Right cardiac atrium (tissue), 5 donors: ENCODE data around the gene MYBBP1A. TPM values are rescaled to one million over a fixed set of nuclear protein-coding genes. Genes with fewer than 3 reads are reported as not detected.
A peak's percentile ranks its signal among the peaks of the same experiment; 100 is the strongest.

Experiments
- ATAC-seq, 2 donors: fragments of 200-7000 bp; cut with Tn5 transposase; one replicate each; pipeline versions ENCODE4 v1.8.0 to v1.9.1; 2020; ENCODE audit warnings: moderate library complexity in 2 of 2, mild to moderate bottlenecking in 1 of 2
- DNase-seq, 3 donors: peaks; one replicate each; pipeline ENCODE4 v3.0.0-alpha.2; 2020
- H3K27ac ChIP-seq: one replicate; pipeline ENCODE4 v1.5.1; 2013; ENCODE audit warnings: mild to moderate bottlenecking, low read length, control low read depth, moderate library complexity
- H3K27me3 ChIP-seq: one replicate; pipeline ENCODE4 v1.6.1; 2013; ENCODE audit not compliant: control insufficient read depth, insufficient read depth
- H3K4me1 ChIP-seq: one replicate; pipeline ENCODE4 v1.6.1; 2013; ENCODE audit warnings: low read length; ENCODE audit not compliant: control insufficient read depth, insufficient read depth
- H3K4me3 ChIP-seq: one replicate; pipeline ENCODE4 v1.5.1; 2013; ENCODE audit warnings: low read length, control low read depth
- H3K9me3 ChIP-seq: one replicate; pipeline ENCODE4 v1.6.1; 2013; ENCODE audit warnings: low read length; ENCODE audit not compliant: control insufficient read depth
- WGBS: extraction: QIAGEN DNeasy Blood & Tissue Kit; methylation state at CpG from one replicate; pipeline ENCODE4 v1.1.7; 2013; 5-methylcytosine and 5-hydroxymethylcytosine counted together
- intact Hi-C, 4 donors: fragments of 100-400 bp; cut with DNase I; formaldehyde crosslinking; loops; one replicate each; pipeline versions ENCODE4 v1.11.0 to v1.14.0; 2022 to 2023
- polyA plus RNA-seq: library from polyadenylated mRNA; stranded (reverse); fragments of 200-250 nt; gene quantifications from one replicate; pipeline ENCODE4 v1.2.3, GENCODE V29; 2013
- total RNA-seq, 4 donors: library from RNA; stranded (reverse); fragmentation: NEBNext Ultra II Directional; extraction: Animal tissue kit (Norgen Biotek cat#: 25700); gene quantifications; one replicate each; pipeline ENCODE4 v1.2.1, GENCODE V29; 2021
- donor health status: healthy with polysubstance abuse.
- donor health status: DM: no; HTN: yes; CAD: no.
- donor health status: DM: no; HTN: no; CAD: no.
- donor health status: DM: no; HTN: yes; CAD: no; lungs with severe emphysema.
- donor health status: DM: yes; HTN: yes; CAD: no.

The MYBBP1A gene
- total and polyA plus RNA-seq, 5 donors = 15.9 to 28.5 (median 22.1) TPM

DNA sequence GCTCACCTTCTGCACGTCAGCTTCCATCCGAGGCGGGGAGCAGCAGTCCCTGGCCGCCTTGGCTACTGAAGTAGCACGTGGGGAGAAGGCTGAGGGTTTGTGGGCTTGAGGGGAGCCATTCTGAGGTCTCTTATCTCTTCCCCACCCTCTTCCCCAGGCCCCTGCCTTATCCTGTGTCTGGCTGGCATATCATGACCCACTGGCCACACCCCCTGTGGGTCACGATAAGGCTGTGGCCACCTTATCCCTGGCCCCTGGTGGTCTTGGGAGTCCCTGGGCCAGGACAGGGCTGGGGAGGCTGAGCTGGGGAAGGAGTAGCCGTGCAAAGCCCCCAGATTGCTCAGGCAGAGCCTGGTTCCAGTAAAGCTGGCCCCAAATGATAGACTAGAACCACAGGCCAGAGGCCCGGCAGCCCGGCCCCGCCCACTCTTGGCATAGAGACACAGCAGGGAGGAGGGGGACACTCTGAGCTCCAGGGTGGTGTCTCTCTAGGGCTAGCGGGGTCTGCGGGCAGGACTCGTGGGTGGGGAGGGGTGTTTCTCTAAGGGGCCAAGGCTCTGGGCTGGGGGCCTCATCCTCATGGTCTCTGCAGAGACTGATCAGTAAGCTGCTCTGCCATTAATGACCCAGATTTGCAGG is 48.9 kb downstream of the MYBBP1A start:
- no peak overlapping the region for H3K27ac ChIP-seq
- DNase-seq = peak; percentile 59 to 78 (median 77)
- H3K4me3 ChIP-seq = no peak overlapping the region
- H3K9me3 ChIP-seq = no peaks in the 10 kb centered on the region
- 55% methylated on average over 13 of the region's 13 CpGs for WGBS
- intact Hi-C loops = no loop called here
- ATAC-seq = peak in 1 of 2 donors; percentile 27
- no peaks in the 10 kb centered on the region for H3K27me3 ChIP-seq
- peaks cover 3% of the 10 kb centered on the region for H3K4me1 ChIP-seq

DNA sequence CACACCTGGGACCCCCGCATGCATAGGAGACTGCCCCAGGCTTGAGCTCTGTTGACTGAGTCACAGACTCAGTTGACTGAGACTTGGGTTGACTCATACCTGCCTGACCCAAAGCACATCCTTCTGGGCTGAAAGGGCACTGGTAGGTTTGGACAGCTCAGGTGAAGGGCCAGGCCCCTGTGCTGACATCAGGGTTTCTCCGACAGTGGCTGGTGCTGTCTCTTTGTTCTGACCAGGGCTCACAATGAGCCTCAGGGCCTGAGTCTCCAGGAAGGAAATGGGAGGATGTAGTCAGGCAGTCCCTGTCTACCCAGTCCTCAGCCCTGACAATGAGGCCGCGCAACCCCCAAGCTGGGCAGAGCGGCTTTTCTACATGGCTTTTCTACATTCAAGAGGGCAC is 50.0 kb downstream of the MYBBP1A start:
- ATAC-seq = no peak
- intact Hi-C loops = no loop called here
- H3K4me1 ChIP-seq = peaks cover 3% of the 10 kb centered on the region
- peak overlapping the region; percentile 7 for H3K27ac ChIP-seq
- H3K9me3 ChIP-seq = no peaks in the 10 kb centered on the region
- H3K4me3 ChIP-seq = no peak overlapping the region
- DNase-seq = peak in 1 of 3 donors; percentile 41
- 80% methylated on average over 5 of the region's 5 CpGs for WGBS
- no peaks in the 10 kb centered on the region for H3K27me3 ChIP-seq

DNA sequence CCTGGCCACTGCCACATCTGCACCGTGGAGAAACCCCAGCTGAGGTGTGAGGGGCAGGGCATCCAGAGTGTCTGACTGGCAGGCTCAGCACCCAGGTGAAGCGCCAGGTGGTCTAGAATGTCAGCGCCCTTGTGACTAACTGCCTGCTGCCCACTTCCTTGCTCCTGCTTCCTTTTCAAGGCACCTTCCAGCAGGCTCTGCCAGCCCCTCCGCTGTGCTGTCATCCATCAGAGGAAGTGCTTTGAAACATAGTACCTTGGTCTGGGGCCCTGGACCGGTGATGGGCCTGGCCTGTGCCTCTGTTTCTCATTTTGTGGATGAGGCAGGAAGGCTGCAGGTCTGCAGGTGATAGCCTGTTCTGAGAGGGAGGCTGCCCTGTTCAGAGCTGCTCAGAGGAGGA is 51.0 kb downstream of the MYBBP1A start:
- 75% methylated on average over 5 of the region's 5 CpGs for WGBS
- DNase-seq (peak in 1 of 3 donors; percentile 26), ATAC-seq (no peak)
- Histone ChIP-seq H3K27me3 (no peaks in the 10 kb centered on the region), H3K4me1 (no peaks in the 10 kb centered on the region), H3K27ac (peak overlapping the region; percentile 9), H3K9me3 (no peaks in the 10 kb centered on the region), H3K4me3 (no peak overlapping the region)
- intact Hi-C loops = no loop called here

DNA sequence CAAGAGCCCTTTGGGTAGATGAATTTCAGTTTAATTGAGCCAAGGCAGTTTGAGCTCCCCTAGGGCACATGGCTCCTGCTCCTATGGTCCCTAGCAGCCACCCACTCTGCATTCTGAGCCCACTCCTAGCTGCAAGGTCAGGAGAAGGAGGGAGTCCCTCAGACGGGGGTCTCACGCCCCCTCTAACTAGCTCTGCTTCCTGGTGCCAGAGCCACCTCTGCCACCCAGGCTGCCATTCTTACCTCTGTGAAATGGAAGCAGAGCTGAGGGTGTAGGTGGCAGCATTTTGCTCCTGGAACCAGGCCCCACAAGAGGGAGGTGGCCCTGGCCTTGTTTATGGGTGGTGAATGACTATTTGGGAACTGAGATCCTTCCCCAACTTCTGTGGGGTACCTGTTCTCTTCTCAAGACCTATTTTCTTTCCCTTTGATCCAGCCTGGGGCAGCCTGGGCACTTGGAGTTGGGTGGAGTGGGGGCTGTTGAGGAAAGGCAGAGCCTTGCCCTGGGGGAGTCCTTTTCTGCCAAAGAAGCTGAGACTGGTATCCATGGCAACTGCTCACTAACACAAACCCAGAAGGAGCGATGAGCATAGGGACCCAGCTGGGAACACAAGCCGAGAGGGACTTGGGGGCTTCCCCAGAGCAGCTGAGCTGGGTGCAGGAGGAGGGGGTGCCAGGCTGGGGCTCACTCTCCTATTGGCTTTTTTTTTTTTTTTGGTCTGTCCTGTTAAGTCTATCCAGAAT is 51.7 kb downstream of the MYBBP1A start:
- no peaks in the 10 kb centered on the region for H3K27me3 ChIP-seq
- H3K4me1 ChIP-seq = no peaks in the 10 kb centered on the region
- no peak for ATAC-seq
- H3K27ac ChIP-seq = peak overlapping the region; percentile 14
- no peak overlapping the region for H3K4me3 ChIP-seq
- DNase-seq = peak in 1 of 3 donors; percentile 25
- intact Hi-C loops = no loop called here
- no peaks in the 10 kb centered on the region for H3K9me3 ChIP-seq
- 86% methylated on average over 4 of the region's 4 CpGs for WGBS

DNA sequence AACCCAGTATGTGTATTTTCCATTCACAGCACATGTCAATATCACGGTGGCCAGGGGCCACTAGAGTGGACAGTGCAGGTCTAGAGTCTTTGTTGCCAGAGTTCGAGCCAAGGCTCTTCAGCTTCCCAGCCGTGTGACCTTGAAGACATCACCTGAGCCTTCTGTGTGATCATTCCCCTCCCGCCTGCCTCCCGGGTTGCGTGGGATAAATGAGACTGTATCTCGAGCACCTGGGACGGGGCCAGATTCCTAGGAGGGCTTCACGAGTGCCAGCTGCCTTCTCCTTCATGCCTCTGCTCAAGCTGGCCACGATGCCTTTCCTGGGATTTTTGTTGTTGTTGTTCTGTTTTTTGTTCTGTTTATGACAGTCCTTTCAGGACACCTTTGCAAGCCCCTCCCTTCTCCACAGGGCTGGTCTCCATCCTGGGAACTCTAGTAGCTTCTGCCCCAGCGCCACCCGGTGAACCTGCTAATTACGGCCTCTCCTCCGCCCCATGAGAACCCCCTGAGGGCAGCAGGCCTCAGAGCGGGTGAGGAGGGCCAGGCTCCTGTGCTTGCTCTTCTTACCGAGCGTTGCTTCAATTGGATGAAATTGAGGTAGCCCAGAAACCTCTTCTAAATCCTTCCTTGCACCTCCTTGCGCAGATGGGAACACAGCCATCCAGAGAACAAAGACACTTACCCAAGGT is 52.6 kb downstream of the MYBBP1A start:
- Histone ChIP-seq H3K9me3 (no peaks in the 10 kb centered on the region), H3K27me3 (no peaks in the 10 kb centered on the region), H3K4me3 (no peak overlapping the region), H3K4me1 (no peaks in the 10 kb centered on the region), H3K27ac (no peak overlapping the region)
- ATAC-seq (no peak), DNase-seq (peak in 1 of 3 donors; percentile 1)
- intact Hi-C loops = no loop called here
- WGBS = 68% methylated on average over 18 of the region's 18 CpGs

DNA sequence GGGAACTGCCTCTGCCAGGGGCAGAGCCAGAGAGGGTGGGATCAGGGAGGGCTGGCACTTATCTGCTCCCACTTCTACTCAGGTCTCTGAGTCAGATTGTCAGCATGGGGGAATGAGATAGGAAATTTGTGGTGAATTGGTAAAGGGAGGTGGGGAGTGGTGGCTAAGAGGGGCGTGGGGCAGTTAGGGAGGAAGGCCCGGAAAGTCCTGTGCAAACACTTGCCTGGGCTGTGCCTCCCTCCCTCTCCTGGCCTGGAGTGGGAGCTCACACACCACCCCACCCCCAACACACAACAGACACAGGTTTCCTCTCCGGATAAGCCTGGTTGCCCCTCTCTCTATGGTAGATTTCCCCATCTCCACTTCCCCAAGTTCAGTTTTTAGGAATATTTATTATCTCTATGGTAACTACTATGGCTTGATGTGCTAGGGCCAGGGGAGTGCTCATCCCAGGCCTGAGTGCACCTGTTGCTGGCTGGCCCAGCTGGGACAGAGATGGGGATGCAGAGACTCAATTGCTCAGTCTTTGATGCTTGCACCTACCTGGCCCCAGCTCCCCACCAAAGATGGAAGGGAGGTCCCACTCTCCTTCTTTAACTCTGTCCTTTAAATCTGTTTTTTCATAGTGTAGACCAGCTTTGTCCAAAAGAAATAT is 53.8 kb downstream of the MYBBP1A start:
- Histone ChIP-seq H3K9me3 (no peaks in the 10 kb centered on the region), H3K4me1 (no peaks in the 10 kb centered on the region), H3K4me3 (no peak overlapping the region), H3K27me3 (no peaks in the 10 kb centered on the region), H3K27ac (no peak overlapping the region)
- DNase-seq (no peak), ATAC-seq (peak in 1 of 2 donors; percentile 15)
- intact Hi-C loops = no loop called here
- 30% methylated on average over 3 of the region's 3 CpGs for WGBS

DNA sequence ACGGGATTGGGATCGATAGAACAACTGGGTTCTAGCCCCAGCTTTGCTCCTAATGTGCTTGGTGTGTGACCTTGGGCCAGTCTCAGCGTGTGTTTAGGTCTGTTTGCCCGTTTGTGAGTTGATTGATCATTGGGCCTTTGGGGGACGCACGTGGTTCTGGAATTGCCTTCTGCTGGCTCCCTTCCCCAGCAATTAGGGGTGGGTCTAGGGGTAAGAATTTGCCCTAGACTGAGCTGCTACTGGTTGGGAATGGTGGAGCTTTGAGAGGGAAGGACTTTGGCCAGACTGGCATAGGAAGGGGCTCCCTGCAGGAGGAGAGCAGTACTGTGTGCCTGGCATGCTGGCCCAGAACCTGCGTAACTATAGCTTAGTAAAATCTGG is 55.0 kb downstream of the MYBBP1A start:
- WGBS = 24% methylated on average over 7 of the region's 7 CpGs
- Histone ChIP-seq H3K4me3 (peak overlapping the region; percentile 57), H3K4me1 (no peaks in the 10 kb centered on the region), H3K27me3 (no peaks in the 10 kb centered on the region), H3K27ac (peak overlapping the region; percentile 6), H3K9me3 (no peaks in the 10 kb centered on the region)
- no peak for DNase-seq
- no peak for ATAC-seq
- intact Hi-C loops = no loop called here

DNA sequence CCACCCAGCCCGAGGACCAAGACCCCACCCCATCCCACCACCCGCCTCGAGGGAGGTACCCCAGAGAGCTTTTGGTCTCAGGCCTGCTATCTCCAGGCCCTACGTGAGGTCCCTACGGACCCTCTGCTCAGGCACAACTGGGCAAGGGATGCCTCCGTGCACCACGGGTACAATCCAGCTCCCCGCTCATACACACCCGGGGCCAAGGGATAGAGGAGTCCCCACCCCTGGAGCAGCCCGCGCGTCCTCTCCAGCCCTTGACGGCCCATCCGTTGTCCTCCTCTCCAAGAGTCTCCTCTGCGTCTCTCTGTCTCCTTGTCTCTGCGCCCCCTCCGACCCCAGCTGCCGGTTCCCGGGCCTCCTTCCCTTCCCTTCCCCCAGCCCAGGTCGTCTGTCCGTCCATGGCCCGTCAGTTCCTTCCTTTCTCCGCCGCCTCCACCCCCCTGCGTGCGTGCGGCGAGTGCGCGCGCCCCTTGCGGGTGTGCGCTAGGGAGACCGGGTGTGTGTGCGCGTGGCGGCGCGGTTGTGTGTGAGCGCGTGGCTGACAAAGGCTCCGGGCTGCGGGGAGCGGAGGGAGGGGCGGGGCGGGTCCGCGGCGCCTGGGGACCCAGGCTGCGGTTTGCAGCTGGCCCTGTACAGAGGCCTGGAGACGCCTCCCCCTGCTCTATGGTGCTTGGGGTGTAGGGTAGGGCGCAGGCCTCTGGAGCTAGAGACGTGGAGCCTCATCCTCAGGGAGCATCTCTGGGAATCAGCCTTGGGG is 55.6 kb downstream of the MYBBP1A start:
- intact Hi-C loops = no loop called here
- WGBS = under 1% methylated on average over 53 of the region's 53 CpGs

DNA sequence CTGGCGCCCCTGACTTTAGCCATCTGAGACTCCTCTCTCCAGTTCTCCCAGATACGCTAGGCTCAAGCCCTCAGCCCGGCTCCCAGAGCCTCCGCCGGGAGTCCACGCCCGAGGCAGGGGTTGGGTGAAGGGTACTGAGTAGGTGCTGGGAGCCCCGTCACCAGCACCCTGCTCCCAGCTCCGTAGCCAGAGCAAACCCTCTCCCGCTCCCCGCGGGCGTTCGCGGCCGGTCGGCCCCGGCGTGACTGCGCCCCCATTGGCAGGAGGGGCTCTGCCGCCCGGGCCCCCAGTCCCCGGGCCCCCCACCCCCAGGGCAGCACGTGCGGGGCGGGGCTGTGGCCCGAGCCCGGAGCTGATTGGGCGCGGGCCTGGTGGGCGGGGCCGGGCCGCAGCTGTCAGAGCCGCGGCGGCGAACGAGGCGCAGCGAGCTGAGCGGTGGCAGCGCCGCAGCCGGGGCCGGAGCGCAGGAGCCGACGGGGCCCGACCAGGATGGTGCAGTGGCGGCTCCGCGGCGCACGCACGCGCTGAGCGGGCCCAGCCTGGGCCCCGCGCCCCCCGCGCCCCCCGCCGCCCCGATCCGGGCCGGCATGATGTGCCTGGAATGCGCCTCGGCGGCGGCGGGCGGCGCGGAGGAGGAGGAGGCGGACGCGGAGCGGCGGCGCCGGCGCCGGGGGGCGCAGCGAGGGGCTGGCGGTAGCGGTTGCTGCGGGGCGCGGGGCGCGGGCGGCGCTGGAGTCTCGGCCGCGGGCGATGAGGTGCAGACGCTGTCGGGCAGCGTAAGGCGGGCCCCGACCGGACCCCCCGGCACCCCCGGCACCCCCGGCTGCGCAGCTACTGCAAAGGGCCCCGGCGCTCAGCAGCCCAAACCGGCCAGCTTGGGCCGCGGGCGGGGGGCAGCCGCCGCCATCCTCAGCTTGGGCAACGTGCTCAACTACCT is 56.5 kb downstream of the MYBBP1A start, which contains the start of gene SPNS2:
Gene SPNS2, plus strand, starts transcription at position 421 of the 937 bp plus-strand sequence. Its CDS starts 167 bp downstream, at position 588.
- DNase-seq (peak; percentile 72 to 93 (median 89)), ATAC-seq (peak; percentile 88 to 92)
- intact Hi-C loops = no loop called here
- H3K4me1 ChIP-seq = no peaks in the 10 kb centered on the region
- H3K27me3 ChIP-seq = no peaks in the 10 kb centered on the region
- WGBS = 1% methylated on average over 117 of the region's 117 CpGs
- H3K9me3 ChIP-seq = no peaks in the 10 kb centered on the region
- no peak within 1 kb of the TSS for H3K27ac ChIP-seq
- H3K4me3 ChIP-seq = peak within 1 kb of the TSS; percentile 57

More for the DNA sequence above, 55.6 kb downstream of the MYBBP1A start:
- Histone ChIP-seq H3K4me3 (peak overlapping the region; percentile 57), H3K9me3 (no peaks in the 10 kb centered on the region), H3K27me3 (no peaks in the 10 kb centered on the region), H3K27ac (peak overlapping the region; percentile 6), H3K4me1 (no peaks in the 10 kb centered on the region)
- DNase-seq = peak; percentile 44 to 76 (median 76)
- ATAC-seq = peak; percentile 23 to 56
